Measurements from ENCODE around the gene UBXN6.

DNA sequence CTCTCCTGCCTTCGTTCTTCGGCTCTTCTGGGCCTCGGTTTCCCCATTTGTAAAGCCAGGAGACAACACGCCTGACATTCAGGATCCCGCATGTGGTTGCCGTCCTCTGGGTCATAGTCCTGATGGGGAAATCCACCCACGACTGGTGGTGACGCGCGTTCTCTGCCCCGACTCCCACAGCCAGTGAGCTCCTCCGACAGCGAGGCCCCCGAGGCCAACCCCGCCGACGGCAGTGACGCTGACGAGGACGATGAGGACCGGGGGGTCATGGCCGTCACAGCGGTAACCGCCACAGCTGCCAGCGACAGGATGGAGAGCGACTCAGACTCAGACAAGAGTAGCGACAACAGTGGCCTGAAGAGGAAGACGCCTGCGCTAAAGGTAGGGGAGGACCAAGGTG is 30.9 kb upstream of the UBXN6 start:
- TF ChIP-seq, protein P1, sequence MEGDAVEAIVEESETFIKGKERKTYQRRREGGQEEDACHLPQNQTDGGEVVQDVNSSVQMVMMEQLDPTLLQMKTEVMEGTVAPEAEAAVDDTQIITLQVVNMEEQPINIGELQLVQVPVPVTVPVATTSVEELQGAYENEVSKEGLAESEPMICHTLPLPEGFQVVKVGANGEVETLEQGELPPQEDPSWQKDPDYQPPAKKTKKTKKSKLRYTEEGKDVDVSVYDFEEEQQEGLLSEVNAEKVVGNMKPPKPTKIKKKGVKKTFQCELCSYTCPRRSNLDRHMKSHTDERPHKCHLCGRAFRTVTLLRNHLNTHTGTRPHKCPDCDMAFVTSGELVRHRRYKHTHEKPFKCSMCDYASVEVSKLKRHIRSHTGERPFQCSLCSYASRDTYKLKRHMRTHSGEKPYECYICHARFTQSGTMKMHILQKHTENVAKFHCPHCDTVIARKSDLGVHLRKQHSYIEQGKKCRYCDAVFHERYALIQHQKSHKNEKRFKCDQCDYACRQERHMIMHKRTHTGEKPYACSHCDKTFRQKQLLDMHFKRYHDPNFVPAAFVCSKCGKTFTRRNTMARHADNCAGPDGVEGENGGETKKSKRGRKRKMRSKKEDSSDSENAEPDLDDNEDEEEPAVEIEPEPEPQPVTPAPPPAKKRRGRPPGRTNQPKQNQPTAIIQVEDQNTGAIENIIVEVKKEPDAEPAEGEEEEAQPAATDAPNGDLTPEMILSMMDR (IDR thresholded peaks at IDR 0.05; ENCODE audit: insufficient read depth, low read length): no peak
- TF ChIP-seq, protein P2, sequence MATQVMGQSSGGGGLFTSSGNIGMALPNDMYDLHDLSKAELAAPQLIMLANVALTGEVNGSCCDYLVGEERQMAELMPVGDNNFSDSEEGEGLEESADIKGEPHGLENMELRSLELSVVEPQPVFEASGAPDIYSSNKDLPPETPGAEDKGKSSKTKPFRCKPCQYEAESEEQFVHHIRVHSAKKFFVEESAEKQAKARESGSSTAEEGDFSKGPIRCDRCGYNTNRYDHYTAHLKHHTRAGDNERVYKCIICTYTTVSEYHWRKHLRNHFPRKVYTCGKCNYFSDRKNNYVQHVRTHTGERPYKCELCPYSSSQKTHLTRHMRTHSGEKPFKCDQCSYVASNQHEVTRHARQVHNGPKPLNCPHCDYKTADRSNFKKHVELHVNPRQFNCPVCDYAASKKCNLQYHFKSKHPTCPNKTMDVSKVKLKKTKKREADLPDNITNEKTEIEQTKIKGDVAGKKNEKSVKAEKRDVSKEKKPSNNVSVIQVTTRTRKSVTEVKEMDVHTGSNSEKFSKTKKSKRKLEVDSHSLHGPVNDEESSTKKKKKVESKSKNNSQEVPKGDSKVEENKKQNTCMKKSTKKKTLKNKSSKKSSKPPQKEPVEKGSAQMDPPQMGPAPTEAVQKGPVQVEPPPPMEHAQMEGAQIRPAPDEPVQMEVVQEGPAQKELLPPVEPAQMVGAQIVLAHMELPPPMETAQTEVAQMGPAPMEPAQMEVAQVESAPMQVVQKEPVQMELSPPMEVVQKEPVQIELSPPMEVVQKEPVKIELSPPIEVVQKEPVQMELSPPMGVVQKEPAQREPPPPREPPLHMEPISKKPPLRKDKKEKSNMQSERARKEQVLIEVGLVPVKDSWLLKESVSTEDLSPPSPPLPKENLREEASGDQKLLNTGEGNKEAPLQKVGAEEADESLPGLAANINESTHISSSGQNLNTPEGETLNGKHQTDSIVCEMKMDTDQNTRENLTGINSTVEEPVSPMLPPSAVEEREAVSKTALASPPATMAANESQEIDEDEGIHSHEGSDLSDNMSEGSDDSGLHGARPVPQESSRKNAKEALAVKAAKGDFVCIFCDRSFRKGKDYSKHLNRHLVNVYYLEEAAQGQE (IDR thresholded peaks at IDR 0.05; ENCODE audit: insufficient replicate concordance, low read depth): no peak
- TF ChIP-seq POLR2AphosphoS5 (IDR thresholded peaks at IDR 0.05; ENCODE audit: low read depth): no peak
